ENCODE data around the gene FCHO1.

- TF ChIP-seq, protein P1, sequence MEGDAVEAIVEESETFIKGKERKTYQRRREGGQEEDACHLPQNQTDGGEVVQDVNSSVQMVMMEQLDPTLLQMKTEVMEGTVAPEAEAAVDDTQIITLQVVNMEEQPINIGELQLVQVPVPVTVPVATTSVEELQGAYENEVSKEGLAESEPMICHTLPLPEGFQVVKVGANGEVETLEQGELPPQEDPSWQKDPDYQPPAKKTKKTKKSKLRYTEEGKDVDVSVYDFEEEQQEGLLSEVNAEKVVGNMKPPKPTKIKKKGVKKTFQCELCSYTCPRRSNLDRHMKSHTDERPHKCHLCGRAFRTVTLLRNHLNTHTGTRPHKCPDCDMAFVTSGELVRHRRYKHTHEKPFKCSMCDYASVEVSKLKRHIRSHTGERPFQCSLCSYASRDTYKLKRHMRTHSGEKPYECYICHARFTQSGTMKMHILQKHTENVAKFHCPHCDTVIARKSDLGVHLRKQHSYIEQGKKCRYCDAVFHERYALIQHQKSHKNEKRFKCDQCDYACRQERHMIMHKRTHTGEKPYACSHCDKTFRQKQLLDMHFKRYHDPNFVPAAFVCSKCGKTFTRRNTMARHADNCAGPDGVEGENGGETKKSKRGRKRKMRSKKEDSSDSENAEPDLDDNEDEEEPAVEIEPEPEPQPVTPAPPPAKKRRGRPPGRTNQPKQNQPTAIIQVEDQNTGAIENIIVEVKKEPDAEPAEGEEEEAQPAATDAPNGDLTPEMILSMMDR (IDR thresholded peaks at IDR 0.05) = no peak
- TF ChIP-seq POLR2A (IDR thresholded peaks at IDR 0.05) = no peak
These were observed 83.3 kb downstream of the FCHO1 start for GRCh38 chr19:17834350-17835181.

Data from uterus (tissue), 2 donors.